Adrenal gland (tissue), 12 donors: ENCODE results near the gene NUP210L. TPM values are rescaled to one million over a fixed set of nuclear protein-coding genes. Genes with fewer than 3 reads are reported as not detected.

Experiments
- DNase-seq, 7 donors: peaks; one replicate each; pipeline ENCODE4 v3.0.0-alpha.2; 2019 to 2020
- H3K27ac ChIP-seq, 5 donors: fragments of 200-600 bp; sonication (generic) in 4 of 5; 1 replicate in 3 of 5; 2 replicates in 2 of 5; pipeline versions ENCODE4 v1.5.1 to v1.8.0; 2016 to 2020; ENCODE audit warnings: mild to moderate bottlenecking in 1 of 5
- H3K27me3 ChIP-seq: fragments of 200-600 bp; 2 replicates; pipeline ENCODE4 v1.8.0; 2021
- H3K36me3 ChIP-seq, 2 donors: fragments of 200-600 bp; replicated peaks in 1 of 2; 1 replicate in 1 of 2; 2 replicates in 1 of 2; pipeline versions ENCODE4 v1.5.1 to v1.8.0; 2018 to 2022
- H3K4me1 ChIP-seq, 2 donors: fragments of 200-600 bp; replicated peaks in 1 of 2; 1 replicate in 1 of 2; 2 replicates in 1 of 2; pipeline versions ENCODE4 v1.5.1 to v1.8.0; 2018 to 2021
- H3K4me3 ChIP-seq, 4 donors: fragments of 200-600 bp; sonication (generic) in 3 of 4; one replicate each; pipeline ENCODE4 v1.5.1; 2016 to 2018
- H3K9me3 ChIP-seq, 3 donors: fragments of 200-600 bp; sonication (generic) in 1 of 3; replicated peaks in 1 of 3; 1 replicate in 2 of 3; 2 replicates in 1 of 3; pipeline versions ENCODE4 v1.5.1 to v1.8.0; 2016 to 2021
- CTCF ChIP-seq, 6 experiments: fragments of 450-650 bp in 4 of 6; fragments of 200-600 bp in 2 of 6; sonication (generic) in 1 of 6; IDR thresholded peaks; 1 replicate in 5 of 6; 2 replicates in 1 of 6; pipeline versions ENCODE4 v1.5.1 to v1.8.0; 2016 to 2021; ENCODE audit warnings: antibody characterized with exemption in 6 of 6, mild to moderate bottlenecking in 2 of 6, moderate library complexity in 1 of 6
- POLR2A ChIP-seq, 2 donors: fragments of 450-650 bp; IDR thresholded peaks; one replicate each; pipeline ENCODE4 v1.6.1; 2017; ENCODE audit warnings: antibody characterized with exemption in 2 of 2, mild to moderate bottlenecking in 2 of 2, moderate library complexity in 1 of 2
- WGBS, 4 donors: extraction: QIAGEN DNeasy Blood & Tissue Kit in 2 of 4; methylation state at CpG; one replicate each; pipeline versions ENCODE4 v1.1.5 to v1.1.7; 2013 to 2017; 5-methylcytosine and 5-hydroxymethylcytosine counted together
- intact Hi-C, 2 donors: fragments of 100-400 bp; cut with DNase I; formaldehyde crosslinking; loops; one replicate each; pipeline versions ENCODE4 v1.14.1 to v1.15.0; 2022 to 2023
- polyA plus RNA-seq, 3 donors: library from polyadenylated mRNA; stranded (reverse); fragments of 200-250 nt in 2 of 3; fragments of 350-450 nt in 1 of 3; fragmentation: Illumina TruSeq in 1 of 3; extraction: RNeasy Lipid Tissue Mini Kit (QIAGEN cat#74804) in 1 of 3; gene quantifications; one replicate each; pipeline ENCODE4 v1.2.3, GENCODE V29; 2013 to 2014
- total RNA-seq, 9 donors: library from RNA; depleted of rRNA in 4 of 9; stranded (reverse); fragments of >200 nt in 4 of 9; fragments of 120-200 nt in 1 of 9; fragmentation: NEBNext Ultra II Directional in 1 of 9; extraction: Animal tissue kit (Norgen Biotek cat#: 25700) in 1 of 9; gene quantifications; one replicate each; pipeline versions ENCODE4 v1.1.0 to v1.2.4, GENCODE V29; 2013 to 2023
- donor health status: healthy with polysubstance abuse.
- donor health status: Bipolar disorder and iron deficiency.
- donor health status: DM: yes; HTN: yes; CAD: no.
- donor health status: DM: no; HTN: no; CAD: no.
- donor health status: DM: no; HTN: no; CAD: no.
- donor health status: DM: yes; HTN: yes; CAD: no.

NUP210L gene
- total and polyA plus RNA-seq, 12 donors, result 0.03 to 0.07 (median 0.06) TPM; not detected in 7

- no peak for DNase-seq
- H3K36me3 ChIP-seq, result no peaks in the 10 kb centered on the region
- peak overlapping the region; percentile 91 to 98 (median 92) for H3K27ac ChIP-seq
- peaks cover 53 to 57% of the 10 kb centered on the region in 2 donors for H3K4me1 ChIP-seq
- no peaks in the 10 kb centered on the region for H3K9me3 ChIP-seq
- no peaks in the 10 kb centered on the region for H3K27me3 ChIP-seq
- intact Hi-C loops, result no loop called here
- WGBS, 4 donors, result 0 to 1% (median 0%) methylated on average over 4 to 6 of the region's 6 CpGs
- peak overlapping the region in 2 of 4 donors; percentile 79 to 92 for H3K4me3 ChIP-seq
- no peak for TF ChIP-seq CTCF (IDR thresholded peaks at IDR 0.05)
- TF ChIP-seq POLR2A (IDR thresholded peaks at IDR 0.05), result no peak
Measured at GRCh38 chr1:154181944-154182343, 27.1 kb upstream of the NUP210L start.

GRCh38 chr1:154179946-154180687 lies 25.2 kb upstream of the NUP210L start:
- Histone ChIP-seq H3K27me3 (no peaks in the 10 kb centered on the region), H3K36me3 (peaks cover 0 to 5% of the 10 kb centered on the region in 2 donors), H3K4me1 (peaks cover 65 to 72% of the 10 kb centered on the region in 2 donors), H3K27ac (peak overlapping the region in 4 of 5 donors; percentile 64 to 92 (median 80)), H3K4me3 (peak overlapping the region in 1 of 4 donors; percentile 79), H3K9me3 (no peaks in the 10 kb centered on the region)
- TF ChIP-seq POLR2A (IDR thresholded peaks at IDR 0.05) (no peak), CTCF (IDR thresholded peaks at IDR 0.05) (no peak)
- 63 to 68% (median 67%) methylated on average over 3 of the region's 3 CpGs for WGBS, 4 donors
- intact Hi-C loops, result no loop called here
- DNase-seq, result peak in 2 of 7 donors; percentile 27 to 32

GRCh38 chr1:154178911-154179811 lies 24.3 kb upstream of the NUP210L start:
- Histone ChIP-seq H3K4me3 (peak overlapping the region in 1 of 4 donors; percentile 79), H3K36me3 (peaks cover 0 to 13% of the 10 kb centered on the region in 2 donors), H3K9me3 (no peaks in the 10 kb centered on the region), H3K27me3 (no peaks in the 10 kb centered on the region), H3K4me1 (peaks cover 65 to 72% of the 10 kb centered on the region in 2 donors), H3K27ac (peak overlapping the region; percentile 11 to 92 (median 74))
- TF ChIP-seq POLR2A (IDR thresholded peaks at IDR 0.05), result peak in 1 of 2 donors; percentile 76
- no peak for TF ChIP-seq CTCF (IDR thresholded peaks at IDR 0.05)
- 41 to 53% (median 48%) methylated on average over 10 of the region's 10 CpGs for WGBS, 4 donors
- peak in 6 of 7 donors; percentile 57 to 80 (median 68) for DNase-seq
- intact Hi-C loops, result no loop called here

GRCh38 chr1:154178013-154178412 lies 23.1 kb upstream of the NUP210L start:
- H3K9me3 ChIP-seq, result no peaks in the 10 kb centered on the region
- DNase-seq, result no peak
- H3K36me3 ChIP-seq, result peaks cover 0 to 24% of the 10 kb centered on the region in 2 donors
- peaks cover 62 to 67% of the 10 kb centered on the region in 2 donors for H3K4me1 ChIP-seq
- no peaks in the 10 kb centered on the region for H3K27me3 ChIP-seq
- intact Hi-C loops, result no loop called here
- 25 to 39% (median 29%) methylated on average over 2 of the region's 2 CpGs for WGBS, 4 donors
- no peak overlapping the region for H3K4me3 ChIP-seq
- TF ChIP-seq CTCF (IDR thresholded peaks at IDR 0.05), result no peak
- no peak for TF ChIP-seq POLR2A (IDR thresholded peaks at IDR 0.05)
- H3K27ac ChIP-seq, result peak overlapping the region in 3 of 5 donors; percentile 72 to 92 (median 86)
